Activated naive CD4-positive, alpha-beta T cell treated with anti-CD3 and anti-CD28 coated beads, Interleukin-2, amount 50 U/mL, for 24 hours (primary cell): ENCODE results near the gene MACROD2.
"Not testable (repeated sequence)": the region's sequence is repeated elsewhere in the genome, so short reads cannot be mapped to it uniquely, and the experiment has no call there.

Source experiments
- H3K27ac Mint-ChIP-seq: one replicate; pipeline ENCODE4 v1.8.0; 2021; ENCODE audit warnings: mild to moderate bottlenecking, mixed read lengths
- H3K27me3 Mint-ChIP-seq: one replicate; pipeline ENCODE4 v1.8.0; 2021; ENCODE audit warnings: mixed read lengths
- H3K36me3 Mint-ChIP-seq: one replicate; pipeline ENCODE4 v1.8.0; 2021; ENCODE audit warnings: mixed read lengths
- H3K4me1 Mint-ChIP-seq: one replicate; pipeline ENCODE4 v1.8.0; 2021; ENCODE audit warnings: mixed read lengths
- H3K4me3 Mint-ChIP-seq: one replicate; pipeline ENCODE4 v1.8.0; 2021; ENCODE audit warnings: mild to moderate bottlenecking, mixed read lengths
- H3K9me3 Mint-ChIP-seq: one replicate; pipeline ENCODE4 v1.8.0; 2021; ENCODE audit warnings: mixed read lengths

MACROD2 gene

GRCh38 chr20:14982324-14982723, 987.0 kb downstream of the MACROD2 start:
- H3K27ac Mint-ChIP-seq, H3K27me3 Mint-ChIP-seq, H3K4me3 Mint-ChIP-seq, H3K4me1 Mint-ChIP-seq, H3K36me3 Mint-ChIP-seq: not testable (repeated sequence)
- peaks cover 10% of the 10 kb centered on the region for H3K9me3 Mint-ChIP-seq

GRCh38 chr20:14984305-14984704, 989.0 kb downstream of the MACROD2 start:
- H3K27ac Mint-ChIP-seq, result no peak overlapping the region
- no peaks in the 10 kb centered on the region for H3K4me1 Mint-ChIP-seq
- peaks cover 10% of the 10 kb centered on the region for H3K9me3 Mint-ChIP-seq

GRCh38 chr20:14984768-14985622, 989.7 kb downstream of the MACROD2 start:
- H3K4me3 Mint-ChIP-seq, result no peak overlapping the region
- no peaks in the 10 kb centered on the region for H3K36me3 Mint-ChIP-seq
- H3K27ac Mint-ChIP-seq, result no peak overlapping the region
- peaks cover 10% of the 10 kb centered on the region for H3K9me3 Mint-ChIP-seq
- no peaks in the 10 kb centered on the region for H3K4me1 Mint-ChIP-seq
- no peaks in the 10 kb centered on the region for H3K27me3 Mint-ChIP-seq

More at GRCh38 chr20:14984305-14984704, 989.0 kb downstream of the MACROD2 start:
- Mint-ChIP-seq H3K4me3 (no peak overlapping the region), H3K27me3 (no peaks in the 10 kb centered on the region), H3K36me3 (no peaks in the 10 kb centered on the region)

GRCh38 chr20:14986026-14986655, 990.8 kb downstream of the MACROD2 start:
- H3K4me3 Mint-ChIP-seq, result no peak overlapping the region
- H3K9me3 Mint-ChIP-seq, result peaks cover 10% of the 10 kb centered on the region
- no peaks in the 10 kb centered on the region for H3K4me1 Mint-ChIP-seq
- no peak overlapping the region for H3K27ac Mint-ChIP-seq
- H3K36me3 Mint-ChIP-seq, result no peaks in the 10 kb centered on the region
- H3K27me3 Mint-ChIP-seq, result no peaks in the 10 kb centered on the region

GRCh38 chr20:14986656-14987055, 991.3 kb downstream of the MACROD2 start:
- H3K27ac Mint-ChIP-seq, result no peak overlapping the region
- H3K36me3 Mint-ChIP-seq, result no peaks in the 10 kb centered on the region
- H3K4me1 Mint-ChIP-seq, result no peaks in the 10 kb centered on the region
- peaks cover 10% of the 10 kb centered on the region for H3K9me3 Mint-ChIP-seq
- no peaks in the 10 kb centered on the region for H3K27me3 Mint-ChIP-seq
- H3K4me3 Mint-ChIP-seq, result no peak overlapping the region

- no peaks in the 10 kb centered on the region for H3K36me3 Mint-ChIP-seq
- H3K27ac Mint-ChIP-seq, result no peak overlapping the region
- H3K27me3 Mint-ChIP-seq, result no peaks in the 10 kb centered on the region
- no peaks in the 10 kb centered on the region for H3K9me3 Mint-ChIP-seq
- H3K4me1 Mint-ChIP-seq, result no peaks in the 10 kb centered on the region
- H3K4me3 Mint-ChIP-seq, result no peak overlapping the region
Measured at GRCh38 chr20:14989535-14990290, 994.4 kb downstream of the MACROD2 start.

- Mint-ChIP-seq H3K27me3 (no peaks in the 10 kb centered on the region), H3K27ac (no peak overlapping the region), H3K4me1 (no peaks in the 10 kb centered on the region), H3K9me3 (peaks cover 6% of the 10 kb centered on the region), H3K36me3 (no peaks in the 10 kb centered on the region), H3K4me3 (no peak overlapping the region)
Measured at GRCh38 chr20:14991023-14991422, 995.7 kb downstream of the MACROD2 start.

- H3K4me1 Mint-ChIP-seq, result no peaks in the 10 kb centered on the region
- H3K27me3 Mint-ChIP-seq, result no peaks in the 10 kb centered on the region
- H3K9me3 Mint-ChIP-seq, result peaks cover 6% of the 10 kb centered on the region
- no peak overlapping the region for H3K27ac Mint-ChIP-seq
- H3K36me3 Mint-ChIP-seq, result no peaks in the 10 kb centered on the region
- H3K4me3 Mint-ChIP-seq, result no peak overlapping the region
Measured at GRCh38 chr20:14992153-14992552, 996.8 kb downstream of the MACROD2 start.

GRCh38 chr20:14992961-14993360, 997.6 kb downstream of the MACROD2 start:
- H3K27me3 Mint-ChIP-seq, result no peaks in the 10 kb centered on the region

GRCh38 chr20:14996883-14997672, 1001.8 kb downstream of the MACROD2 start:
- peaks cover 19% of the 10 kb centered on the region for H3K9me3 Mint-ChIP-seq
- no peaks in the 10 kb centered on the region for H3K4me1 Mint-ChIP-seq
- H3K27ac Mint-ChIP-seq, result no peak overlapping the region
- no peak overlapping the region for H3K4me3 Mint-ChIP-seq
- H3K36me3 Mint-ChIP-seq, result no peaks in the 10 kb centered on the region
- no peaks in the 10 kb centered on the region for H3K27me3 Mint-ChIP-seq

More at GRCh38 chr20:14992961-14993360, 997.6 kb downstream of the MACROD2 start:
- H3K4me3 Mint-ChIP-seq, result no peak overlapping the region
- H3K36me3 Mint-ChIP-seq, result no peaks in the 10 kb centered on the region
- H3K4me1 Mint-ChIP-seq, result no peaks in the 10 kb centered on the region
- peaks cover 11% of the 10 kb centered on the region for H3K9me3 Mint-ChIP-seq
- no peak overlapping the region for H3K27ac Mint-ChIP-seq

GRCh38 chr20:14997791-14998190, 1002.5 kb downstream of the MACROD2 start:
- Mint-ChIP-seq H3K27me3 (no peaks in the 10 kb centered on the region), H3K36me3 (no peaks in the 10 kb centered on the region), H3K4me3 (no peak overlapping the region), H3K9me3 (peaks cover 19% of the 10 kb centered on the region), H3K27ac (no peak overlapping the region), H3K4me1 (no peaks in the 10 kb centered on the region)

- H3K36me3 Mint-ChIP-seq, result no peaks in the 10 kb centered on the region
- peaks cover 6% of the 10 kb centered on the region for H3K9me3 Mint-ChIP-seq
- no peak overlapping the region for H3K4me3 Mint-ChIP-seq
- H3K27me3 Mint-ChIP-seq, result no peaks in the 10 kb centered on the region
- H3K4me1 Mint-ChIP-seq, result no peaks in the 10 kb centered on the region
- H3K27ac Mint-ChIP-seq, result no peak overlapping the region
Measured at GRCh38 chr20:15005300-15005986, 1010.1 kb downstream of the MACROD2 start.

- H3K9me3 Mint-ChIP-seq, result peaks cover 6% of the 10 kb centered on the region
- no peaks in the 10 kb centered on the region for H3K36me3 Mint-ChIP-seq
- H3K4me3 Mint-ChIP-seq, result no peak overlapping the region
- no peak overlapping the region for H3K27ac Mint-ChIP-seq
- H3K4me1 Mint-ChIP-seq, result no peaks in the 10 kb centered on the region
- no peaks in the 10 kb centered on the region for H3K27me3 Mint-ChIP-seq
Measured at GRCh38 chr20:15011631-15012030, 1016.3 kb downstream of the MACROD2 start.

GRCh38 chr20:15012566-15012965, 1017.2 kb downstream of the MACROD2 start:
- Mint-ChIP-seq H3K27me3 (no peaks in the 10 kb centered on the region), H3K4me3 (no peak overlapping the region), H3K36me3 (no peaks in the 10 kb centered on the region), H3K4me1 (no peaks in the 10 kb centered on the region), H3K27ac (no peak overlapping the region), H3K9me3 (peaks cover 6% of the 10 kb centered on the region)

- H3K9me3 Mint-ChIP-seq, H3K27me3 Mint-ChIP-seq, H3K4me3 Mint-ChIP-seq, H3K36me3 Mint-ChIP-seq, H3K27ac Mint-ChIP-seq, H3K4me1 Mint-ChIP-seq: not testable (repeated sequence)
Measured at GRCh38 chr20:15016875-15017274, 1021.6 kb downstream of the MACROD2 start.
